H1 (cell line): ENCODE results near the gene FAM120A. TPM values are rescaled to one million over a fixed set of nuclear protein-coding genes. Genes with fewer than 3 reads are reported as not detected.

Experiments used
- BCL11A ChIP-seq, 2 experiments: IDR thresholded peaks; one replicate each; pipeline ENCODE4 v1.6.1; 2011; ENCODE audit warnings: low read depth in 2 of 2, low read length in 2 of 2, mild to moderate bottlenecking in 2 of 2
- CHD1 ChIP-seq: IDR thresholded peaks from 2 replicates; pipeline ENCODE4 v1.6.1; 2012; ENCODE audit warnings: low read depth, low read length, improper control_type of control experiment
- JUND ChIP-seq: IDR thresholded peaks from 2 replicates; pipeline ENCODE4 v1.6.1; 2011; ENCODE audit warnings: mild to moderate bottlenecking, improper control_type of control experiment, low read length
- KDM1A ChIP-seq: fragments of 200-600, 300-600 bp; sonication (generic); IDR thresholded peaks from 2 replicates; pipeline ENCODE4 v1.7.1; 2016; ENCODE audit warnings: mild to moderate bottlenecking, low read length, borderline replicate concordance
- POLR2A ChIP-seq, 2 experiments: IDR thresholded peaks; 1 replicate in 1 of 2; 2 replicates in 1 of 2; pipeline ENCODE4 v1.6.1; 2011; ENCODE audit warnings: low read depth in 2 of 2, low read length in 2 of 2, mild to moderate bottlenecking in 2 of 2; ENCODE audit errors: control extremely low read depth in 1 of 2
- SIX5 ChIP-seq: IDR thresholded peaks from 2 replicates; pipeline ENCODE4 v1.6.1; 2011; ENCODE audit warnings: mild to moderate bottlenecking, low read depth, low read length
- TBP ChIP-seq: IDR thresholded peaks from 2 replicates; pipeline ENCODE4 v1.6.1; 2011; ENCODE audit warnings: low read depth, low read length, improper control_type of control experiment
- TEAD4 ChIP-seq: IDR thresholded peaks from 2 replicates; pipeline ENCODE4 v1.6.1; 2012; ENCODE audit warnings: low read depth, low read length, inconsistent platforms, mixed read lengths
- polyA plus RNA-seq, 7 experiments: library from polyadenylated mRNA; depleted of rRNA in 3 of 7; stranded (reverse) in 5 of 7; unstranded in 2 of 7; fragments of >200 nt in 5 of 7; fragments of 200-250 nt in 2 of 7; gene quantifications; 1 replicate in 5 of 7; 2 replicates in 1 of 7; 4 replicates in 1 of 7; pipeline versions ENCODE4 v1.2.1 to v1.2.3, GENCODE V29; 2011 to 2013; ENCODE audit warnings: missing spikeins in 2 of 7, mixed read lengths in 2 of 7
- total RNA-seq: library from RNA; stranded (reverse); fragmentation: NEBNext Ultra II Directional; extraction: Animal tissue kit (Norgen Biotek cat#: 25700); gene quantifications from 2 replicates; pipeline ENCODE4 v1.2.1, GENCODE V29; 2021
- TF ChIP-seq, protein P1 (sequence below): IDR thresholded peaks from 2 replicates; pipeline ENCODE4 v1.6.1; 2012; ENCODE audit warnings: inconsistent platforms
- TF ChIP-seq, protein P2 (sequence below): fragments of 300-600 bp; sonication (generic); IDR thresholded peaks from 2 replicates; pipeline ENCODE4 v1.7.1; 2012; ENCODE audit warnings: low read length, moderate library complexity, mild to moderate bottlenecking, inconsistent platforms; ENCODE audit not compliant: insufficient replicate concordance

The FAM120A gene
- total and polyA plus RNA-seq, 2 of the 8 experiments (the other 6 are each of a cell fraction or from before 2014, with no cell fraction given), result 24.9 to 54.7 TPM

DNA sequence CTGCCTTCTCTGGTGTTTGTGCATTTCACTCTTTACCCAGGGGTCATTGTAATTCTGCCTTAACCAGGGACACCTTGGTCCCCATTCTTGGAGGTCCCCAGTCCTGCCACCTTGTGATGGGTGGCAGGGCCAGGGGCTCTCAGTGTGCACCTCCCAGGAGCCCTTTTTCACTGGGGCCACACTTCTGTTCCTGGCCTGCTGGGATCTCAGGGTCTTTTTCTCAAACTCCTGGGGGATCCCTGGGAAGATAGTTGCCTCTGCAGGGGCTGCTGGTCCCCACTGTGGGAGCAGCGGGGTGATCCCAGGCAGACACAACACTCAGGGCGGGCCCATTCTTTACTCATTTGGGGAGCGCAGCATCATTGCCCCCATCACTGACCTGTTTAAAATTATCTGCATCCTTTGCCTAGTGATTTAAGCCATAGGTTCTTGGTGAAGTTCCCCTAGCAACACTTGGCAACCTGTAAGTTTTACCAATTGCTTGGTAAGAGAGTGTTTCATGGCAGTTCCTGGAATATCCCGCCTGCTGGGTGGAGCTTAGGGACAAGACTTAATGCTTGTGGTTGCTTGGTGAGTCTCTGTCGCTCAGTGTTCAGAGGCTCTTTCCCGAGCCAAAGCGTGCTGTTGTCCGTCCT, 140.6 kb downstream of the FAM120A start (continued):
- TF ChIP-seq TEAD4, result no peak
- TF ChIP-seq CHD1, result no peak
- TF ChIP-seq SIX5, result no peak
- TF ChIP-seq TBP, result no peak
- TF ChIP-seq POLR2A (IDR thresholded peaks at IDR 0.05; ENCODE audit: control extremely low read depth in 1 of 2, low read depth in 2 of 2, low read length in 2 of 2), result no peak
- no peak for TF ChIP-seq KDM1A
- TF ChIP-seq, protein P1, sequence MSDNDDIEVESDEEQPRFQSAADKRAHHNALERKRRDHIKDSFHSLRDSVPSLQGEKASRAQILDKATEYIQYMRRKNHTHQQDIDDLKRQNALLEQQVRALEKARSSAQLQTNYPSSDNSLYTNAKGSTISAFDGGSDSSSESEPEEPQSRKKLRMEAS, result no peak
- TF ChIP-seq, protein P2, sequence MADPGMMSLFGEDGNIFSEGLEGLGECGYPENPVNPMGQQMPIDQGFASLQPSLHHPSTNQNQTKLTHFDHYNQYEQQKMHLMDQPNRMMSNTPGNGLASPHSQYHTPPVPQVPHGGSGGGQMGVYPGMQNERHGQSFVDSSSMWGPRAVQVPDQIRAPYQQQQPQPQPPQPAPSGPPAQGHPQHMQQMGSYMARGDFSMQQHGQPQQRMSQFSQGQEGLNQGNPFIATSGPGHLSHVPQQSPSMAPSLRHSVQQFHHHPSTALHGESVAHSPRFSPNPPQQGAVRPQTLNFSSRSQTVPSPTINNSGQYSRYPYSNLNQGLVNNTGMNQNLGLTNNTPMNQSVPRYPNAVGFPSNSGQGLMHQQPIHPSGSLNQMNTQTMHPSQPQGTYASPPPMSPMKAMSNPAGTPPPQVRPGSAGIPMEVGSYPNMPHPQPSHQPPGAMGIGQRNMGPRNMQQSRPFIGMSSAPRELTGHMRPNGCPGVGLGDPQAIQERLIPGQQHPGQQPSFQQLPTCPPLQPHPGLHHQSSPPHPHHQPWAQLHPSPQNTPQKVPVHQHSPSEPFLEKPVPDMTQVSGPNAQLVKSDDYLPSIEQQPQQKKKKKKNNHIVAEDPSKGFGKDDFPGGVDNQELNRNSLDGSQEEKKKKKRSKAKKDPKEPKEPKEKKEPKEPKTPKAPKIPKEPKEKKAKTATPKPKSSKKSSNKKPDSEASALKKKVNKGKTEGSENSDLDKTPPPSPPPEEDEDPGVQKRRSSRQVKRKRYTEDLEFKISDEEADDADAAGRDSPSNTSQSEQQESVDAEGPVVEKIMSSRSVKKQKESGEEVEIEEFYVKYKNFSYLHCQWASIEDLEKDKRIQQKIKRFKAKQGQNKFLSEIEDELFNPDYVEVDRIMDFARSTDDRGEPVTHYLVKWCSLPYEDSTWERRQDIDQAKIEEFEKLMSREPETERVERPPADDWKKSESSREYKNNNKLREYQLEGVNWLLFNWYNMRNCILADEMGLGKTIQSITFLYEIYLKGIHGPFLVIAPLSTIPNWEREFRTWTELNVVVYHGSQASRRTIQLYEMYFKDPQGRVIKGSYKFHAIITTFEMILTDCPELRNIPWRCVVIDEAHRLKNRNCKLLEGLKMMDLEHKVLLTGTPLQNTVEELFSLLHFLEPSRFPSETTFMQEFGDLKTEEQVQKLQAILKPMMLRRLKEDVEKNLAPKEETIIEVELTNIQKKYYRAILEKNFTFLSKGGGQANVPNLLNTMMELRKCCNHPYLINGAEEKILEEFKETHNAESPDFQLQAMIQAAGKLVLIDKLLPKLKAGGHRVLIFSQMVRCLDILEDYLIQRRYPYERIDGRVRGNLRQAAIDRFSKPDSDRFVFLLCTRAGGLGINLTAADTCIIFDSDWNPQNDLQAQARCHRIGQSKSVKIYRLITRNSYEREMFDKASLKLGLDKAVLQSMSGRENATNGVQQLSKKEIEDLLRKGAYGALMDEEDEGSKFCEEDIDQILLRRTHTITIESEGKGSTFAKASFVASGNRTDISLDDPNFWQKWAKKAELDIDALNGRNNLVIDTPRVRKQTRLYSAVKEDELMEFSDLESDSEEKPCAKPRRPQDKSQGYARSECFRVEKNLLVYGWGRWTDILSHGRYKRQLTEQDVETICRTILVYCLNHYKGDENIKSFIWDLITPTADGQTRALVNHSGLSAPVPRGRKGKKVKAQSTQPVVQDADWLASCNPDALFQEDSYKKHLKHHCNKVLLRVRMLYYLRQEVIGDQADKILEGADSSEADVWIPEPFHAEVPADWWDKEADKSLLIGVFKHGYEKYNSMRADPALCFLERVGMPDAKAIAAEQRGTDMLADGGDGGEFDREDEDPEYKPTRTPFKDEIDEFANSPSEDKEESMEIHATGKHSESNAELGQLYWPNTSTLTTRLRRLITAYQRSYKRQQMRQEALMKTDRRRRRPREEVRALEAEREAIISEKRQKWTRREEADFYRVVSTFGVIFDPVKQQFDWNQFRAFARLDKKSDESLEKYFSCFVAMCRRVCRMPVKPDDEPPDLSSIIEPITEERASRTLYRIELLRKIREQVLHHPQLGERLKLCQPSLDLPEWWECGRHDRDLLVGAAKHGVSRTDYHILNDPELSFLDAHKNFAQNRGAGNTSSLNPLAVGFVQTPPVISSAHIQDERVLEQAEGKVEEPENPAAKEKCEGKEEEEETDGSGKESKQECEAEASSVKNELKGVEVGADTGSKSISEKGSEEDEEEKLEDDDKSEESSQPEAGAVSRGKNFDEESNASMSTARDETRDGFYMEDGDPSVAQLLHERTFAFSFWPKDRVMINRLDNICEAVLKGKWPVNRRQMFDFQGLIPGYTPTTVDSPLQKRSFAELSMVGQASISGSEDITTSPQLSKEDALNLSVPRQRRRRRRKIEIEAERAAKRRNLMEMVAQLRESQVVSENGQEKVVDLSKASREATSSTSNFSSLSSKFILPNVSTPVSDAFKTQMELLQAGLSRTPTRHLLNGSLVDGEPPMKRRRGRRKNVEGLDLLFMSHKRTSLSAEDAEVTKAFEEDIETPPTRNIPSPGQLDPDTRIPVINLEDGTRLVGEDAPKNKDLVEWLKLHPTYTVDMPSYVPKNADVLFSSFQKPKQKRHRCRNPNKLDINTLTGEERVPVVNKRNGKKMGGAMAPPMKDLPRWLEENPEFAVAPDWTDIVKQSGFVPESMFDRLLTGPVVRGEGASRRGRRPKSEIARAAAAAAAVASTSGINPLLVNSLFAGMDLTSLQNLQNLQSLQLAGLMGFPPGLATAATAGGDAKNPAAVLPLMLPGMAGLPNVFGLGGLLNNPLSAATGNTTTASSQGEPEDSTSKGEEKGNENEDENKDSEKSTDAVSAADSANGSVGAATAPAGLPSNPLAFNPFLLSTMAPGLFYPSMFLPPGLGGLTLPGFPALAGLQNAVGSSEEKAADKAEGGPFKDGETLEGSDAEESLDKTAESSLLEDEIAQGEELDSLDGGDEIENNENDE, result no peak
- no peak for TF ChIP-seq JUND
- TF ChIP-seq BCL11A (IDR thresholded peaks at IDR 0.05; ENCODE audit: low read depth in 2 of 2, low read length in 2 of 2), result no peak
